KMS-11 (cell line): ENCODE measurements around the gene YKT6.

Experiments
- H2AFZ ChIP-seq: fragments of 200-600 bp; sonication (generic); 2 replicates; pipeline ENCODE4 v1.6.1; 2016; ENCODE audit warnings: antibody characterized with exemption, mixed run types, low read depth
- H3K27ac ChIP-seq: fragments of 200-600 bp; sonication (generic); 2 replicates; pipeline ENCODE4 v1.6.1; 2016; ENCODE audit warnings: mild to moderate bottlenecking, mixed run types
- H3K27me3 ChIP-seq: fragments of 200-600 bp; sonication (generic); 2 replicates; pipeline ENCODE4 v1.6.1; 2017; ENCODE audit warnings: mild to moderate bottlenecking, low read depth, mixed run types, moderate library complexity; ENCODE audit not compliant: insufficient read depth
- H3K36me3 ChIP-seq: fragments of 200-600 bp; sonication (generic); 2 replicates; pipeline ENCODE4 v1.6.1; 2017; ENCODE audit warnings: mild to moderate bottlenecking, mixed run types; ENCODE audit not compliant: insufficient read depth
- H3K4me1 ChIP-seq: fragments of 200-600 bp; sonication (generic); 2 replicates; pipeline ENCODE4 v1.6.1; 2016; ENCODE audit warnings: mild to moderate bottlenecking, low read depth, mixed run types; ENCODE audit not compliant: poor library complexity, severe bottlenecking
- H3K4me2 ChIP-seq: fragments of 200-600 bp; sonication (generic); 2 replicates; pipeline ENCODE4 v1.7.0; 2016; ENCODE audit warnings: mild to moderate bottlenecking, mixed run types
- H3K4me3 ChIP-seq: fragments of 200-600 bp; sonication (generic); IDR thresholded peaks from 2 replicates; pipeline ENCODE4 v1.6.1; 2017; ENCODE audit warnings: low read depth, low read length, mixed read lengths; ENCODE audit not compliant: insufficient read depth
- H3K79me2 ChIP-seq: fragments of 200-600 bp; sonication (generic); 2 replicates; pipeline ENCODE4 v1.6.1; 2016; ENCODE audit warnings: low read depth, mixed run types; ENCODE audit not compliant: insufficient read depth
- H3K9ac ChIP-seq: fragments of 200-600 bp; sonication (generic); 2 replicates; pipeline ENCODE4 v1.6.1; 2016; ENCODE audit warnings: mild to moderate bottlenecking, mixed run types
- H4K20me1 ChIP-seq: fragments of 200-600 bp; sonication (generic); 2 replicates; pipeline ENCODE4 v1.6.1; 2016; ENCODE audit warnings: mild to moderate bottlenecking, mixed run types; ENCODE audit not compliant: insufficient read depth
- TF ChIP-seq, protein P1 (sequence below): fragments of 200-600 bp; sonication (generic); conservative IDR thresholded peaks from 2 replicates; pipeline ENCODE4 v1.6.1; 2017; ENCODE audit warnings: low read depth, mild to moderate bottlenecking, antibody characterized with exemption, low read length, moderate library complexity, mixed read lengths

The YKT6 gene

GRCh38 chr7:44183386-44183785, 17.4 kb upstream of the YKT6 start:
- no peaks in the 10 kb centered on the region for H3K27me3 ChIP-seq
- H3K4me2 ChIP-seq, result no peak overlapping the region
- no peak overlapping the region for H3K27ac ChIP-seq
- TF ChIP-seq, protein P1, sequence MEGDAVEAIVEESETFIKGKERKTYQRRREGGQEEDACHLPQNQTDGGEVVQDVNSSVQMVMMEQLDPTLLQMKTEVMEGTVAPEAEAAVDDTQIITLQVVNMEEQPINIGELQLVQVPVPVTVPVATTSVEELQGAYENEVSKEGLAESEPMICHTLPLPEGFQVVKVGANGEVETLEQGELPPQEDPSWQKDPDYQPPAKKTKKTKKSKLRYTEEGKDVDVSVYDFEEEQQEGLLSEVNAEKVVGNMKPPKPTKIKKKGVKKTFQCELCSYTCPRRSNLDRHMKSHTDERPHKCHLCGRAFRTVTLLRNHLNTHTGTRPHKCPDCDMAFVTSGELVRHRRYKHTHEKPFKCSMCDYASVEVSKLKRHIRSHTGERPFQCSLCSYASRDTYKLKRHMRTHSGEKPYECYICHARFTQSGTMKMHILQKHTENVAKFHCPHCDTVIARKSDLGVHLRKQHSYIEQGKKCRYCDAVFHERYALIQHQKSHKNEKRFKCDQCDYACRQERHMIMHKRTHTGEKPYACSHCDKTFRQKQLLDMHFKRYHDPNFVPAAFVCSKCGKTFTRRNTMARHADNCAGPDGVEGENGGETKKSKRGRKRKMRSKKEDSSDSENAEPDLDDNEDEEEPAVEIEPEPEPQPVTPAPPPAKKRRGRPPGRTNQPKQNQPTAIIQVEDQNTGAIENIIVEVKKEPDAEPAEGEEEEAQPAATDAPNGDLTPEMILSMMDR, result no peak
- H3K79me2 ChIP-seq, result no peaks in the 10 kb centered on the region
- H3K36me3 ChIP-seq, result no peaks in the 10 kb centered on the region
- H4K20me1 ChIP-seq, result no peaks in the 10 kb centered on the region
- H3K4me3 ChIP-seq, result no peak overlapping the region
- no peak overlapping the region for H3K9ac ChIP-seq
- no peaks in the 10 kb centered on the region for H3K4me1 ChIP-seq
- H2AFZ ChIP-seq, result no peak overlapping the region

DNA sequence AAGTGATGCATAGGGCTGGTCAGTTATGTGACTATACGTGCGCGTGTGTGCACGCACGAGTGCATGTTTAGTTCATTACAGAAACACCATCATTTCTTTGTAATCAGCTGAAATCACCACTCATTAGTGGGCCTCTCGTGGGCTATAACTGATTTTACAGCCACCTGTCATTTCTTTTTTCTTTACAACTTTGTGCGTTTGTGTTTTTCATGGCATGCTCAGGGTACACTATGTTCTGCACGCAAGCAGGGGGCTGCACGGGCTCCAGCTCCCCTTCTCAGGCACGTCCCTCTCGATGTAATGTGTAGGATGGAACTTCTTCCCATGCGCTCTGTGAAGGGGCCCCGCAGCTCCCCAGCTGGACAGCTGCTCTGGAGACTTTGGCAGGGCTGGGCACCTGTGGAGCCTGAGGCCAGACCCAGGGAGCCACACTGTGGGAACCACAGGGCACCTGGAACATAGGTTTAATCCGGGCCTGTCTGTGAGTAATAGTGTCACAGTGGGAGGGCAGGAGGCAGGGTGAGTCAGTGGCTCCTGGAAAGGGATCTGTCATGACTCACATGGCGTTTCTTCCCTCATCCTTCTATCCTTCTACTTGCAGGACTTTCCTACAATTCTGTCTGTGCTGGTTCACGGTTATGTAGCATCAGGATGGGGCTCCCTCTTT, 16.4 kb upstream of the YKT6 start:
- H3K27ac ChIP-seq, result no peak overlapping the region
- no peaks in the 10 kb centered on the region for H4K20me1 ChIP-seq
- TF ChIP-seq, protein P1, result no peak
- no peaks in the 10 kb centered on the region for H3K4me1 ChIP-seq
- H3K4me2 ChIP-seq, result no peak overlapping the region
- no peaks in the 10 kb centered on the region for H3K27me3 ChIP-seq
- H3K4me3 ChIP-seq, result no peak overlapping the region
- no peaks in the 10 kb centered on the region for H3K79me2 ChIP-seq
- no peak overlapping the region for H3K9ac ChIP-seq
- H3K36me3 ChIP-seq, result no peaks in the 10 kb centered on the region
- H2AFZ ChIP-seq, result no peak overlapping the region

DNA sequence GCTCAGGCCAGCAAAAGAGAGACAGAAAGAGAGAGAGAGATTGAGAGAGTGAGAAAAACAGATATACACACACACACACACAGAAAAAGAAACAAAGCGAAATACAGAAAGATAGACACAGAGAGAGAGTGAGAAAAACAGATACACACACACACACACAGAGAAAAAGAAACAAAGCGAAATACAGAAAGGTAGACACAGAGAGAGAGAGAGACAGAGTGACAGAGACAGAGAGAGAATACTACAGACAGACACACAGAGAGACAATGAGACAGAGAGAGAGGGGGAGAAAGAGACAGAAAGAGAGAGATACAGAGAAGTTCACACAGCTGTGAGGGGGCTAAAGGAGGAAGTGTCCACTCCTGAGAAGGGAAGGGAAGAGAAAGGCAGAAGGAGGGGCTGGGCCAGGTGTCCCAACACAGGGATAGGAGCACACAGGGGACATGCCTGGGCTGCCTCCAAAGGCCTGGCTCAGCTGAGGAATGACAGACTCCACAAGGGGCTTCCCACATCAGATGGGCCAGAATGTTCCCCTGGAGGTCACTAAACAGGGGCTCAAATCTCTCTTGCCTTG, 15.8 kb upstream of the YKT6 start:
- Histone ChIP-seq H3K79me2 (no peaks in the 10 kb centered on the region), H3K9ac (no peak overlapping the region), H4K20me1 (no peaks in the 10 kb centered on the region), H3K4me3 (no peak overlapping the region), H3K27me3 (no peaks in the 10 kb centered on the region), H3K4me1 (no peaks in the 10 kb centered on the region), H3K36me3 (no peaks in the 10 kb centered on the region), H3K27ac (no peak overlapping the region), H3K4me2 (no peak overlapping the region), H2AFZ (no peak overlapping the region)
- TF ChIP-seq, protein P1, result no peak

GRCh38 chr7:44185729-44186128, 15.0 kb upstream of the YKT6 start:
- TF ChIP-seq, protein P1, result no peak
- H3K27ac ChIP-seq, result no peak overlapping the region
- H3K36me3 ChIP-seq, result no peaks in the 10 kb centered on the region
- no peak overlapping the region for H3K4me2 ChIP-seq
- no peaks in the 10 kb centered on the region for H4K20me1 ChIP-seq
- H3K4me1 ChIP-seq, result no peaks in the 10 kb centered on the region
- H2AFZ ChIP-seq, result no peak overlapping the region
- H3K27me3 ChIP-seq, result no peaks in the 10 kb centered on the region
- no peak overlapping the region for H3K9ac ChIP-seq
- no peak overlapping the region for H3K4me3 ChIP-seq
- no peaks in the 10 kb centered on the region for H3K79me2 ChIP-seq
